B cell (primary cell): ENCODE data around the gene RAB27A. TPM values are rescaled to one million over a fixed set of nuclear protein-coding genes. Genes with fewer than 3 reads are reported as not detected.

Source experiments
- ATAC-seq: fragments of 200-7000 bp; cut with Tn5 transposase; one replicate; pipeline ENCODE4 v1.10.0; 2021; ENCODE audit warnings: low read depth, mild to moderate bottlenecking, moderate number of reproducible peaks, moderate library complexity
- CTCF ChIA-PET: fragments of 350-600 bp; sonication (Branson Sonifier 250); formaldehyde crosslinking; loops from one replicate; lab custom pipeline; 2021; ENCODE audit warnings: antibody characterized with exemption, inconsistent platforms; lab: Charles Lee
- POLR2A ChIA-PET: fragments of 350-600 bp; sonication (Branson Sonifier 250); formaldehyde crosslinking; loops from one replicate; lab custom pipeline; 2021; ENCODE audit warnings: antibody characterized with exemption; lab: Charles Lee
- DNase-seq: peaks from one replicate; pipeline ENCODE4 v3.0.0; 2013
- H2AFZ ChIP-seq: 2 replicates; pipeline ENCODE4 v1.6.1; 2012; ENCODE audit warnings: mild to moderate bottlenecking, low read depth, low read length; ENCODE audit not compliant: insufficient read depth, poor library complexity, severe bottlenecking
- H3K27ac ChIP-seq, 2 donors: 1 replicate in 1 of 2; 2 replicates in 1 of 2; pipeline ENCODE4 v1.5.1; 2012 to 2013; ENCODE audit warnings: low read length in 2 of 2, mild to moderate bottlenecking in 2 of 2, moderate library complexity in 1 of 2
- H3K27me3 ChIP-seq, 4 experiments: fragments of 200-600 bp in 1 of 4; sonication (generic) in 1 of 4; replicated peaks in 1 of 4; 1 replicate in 2 of 4; 2 replicates in 2 of 4; pipeline versions ENCODE4 v1.6.1 to v1.7.0; 2013 to 2016; ENCODE audit warnings: low read length in 3 of 4, mild to moderate bottlenecking in 2 of 4, mixed read lengths in 1 of 4, moderate library complexity in 1 of 4; ENCODE audit not compliant: insufficient read depth in 4 of 4, control insufficient read depth in 3 of 4; ENCODE audit errors: control extremely low read depth in 1 of 4
- H3K36me3 ChIP-seq, 2 experiments: replicated peaks in 1 of 2; 1 replicate in 1 of 2; 2 replicates in 1 of 2; pipeline versions ENCODE4 v1.6.1 to v1.7.1; 2013; ENCODE audit warnings: low read length in 1 of 2; ENCODE audit not compliant: insufficient read depth in 2 of 2, control insufficient read depth in 1 of 2; ENCODE audit errors: control extremely low read depth in 1 of 2, extremely low read depth in 1 of 2
- H3K4me1 ChIP-seq, 2 donors: fragments of 200-600 bp in 1 of 2; sonication (generic) in 1 of 2; 1 replicate in 1 of 2; 2 replicates in 1 of 2; pipeline versions ENCODE4 v1.5.1 to v1.6.1; 2013 to 2017; ENCODE audit warnings: low read length in 2 of 2; ENCODE audit not compliant: control insufficient read depth in 2 of 2, insufficient read depth in 2 of 2
- H3K4me2 ChIP-seq: replicated peaks from 2 replicates; pipeline ENCODE3; 2012; ENCODE audit warnings: mild to moderate bottlenecking, low read depth, low read length; ENCODE audit not compliant: poor library complexity, severe bottlenecking
- H3K4me3 ChIP-seq, 5 experiments: fragments of 200-600 bp in 1 of 5; sonication (generic) in 1 of 5; 1 replicate in 3 of 5; 2 replicates in 2 of 5; pipeline versions ENCODE4 v1.5.1 to v1.7.0; 2011 to 2016; ENCODE audit warnings: low read length in 4 of 5, mild to moderate bottlenecking in 4 of 5, low read depth in 2 of 5, control low read depth in 1 of 5, moderate library complexity in 1 of 5; ENCODE audit not compliant: insufficient read depth in 1 of 5; ENCODE audit errors: control extremely low read depth in 1 of 5, extremely low read depth in 1 of 5
- H3K79me2 ChIP-seq: fragments of 200-600 bp; sonication (generic); one replicate; pipeline ENCODE4 v1.6.0; 2016; ENCODE audit warnings: low read length; ENCODE audit not compliant: control insufficient read depth, insufficient read depth
- H3K9ac ChIP-seq: fragments of 200-600 bp; sonication (generic); 2 replicates; pipeline ENCODE4 v1.6.1; 2017; ENCODE audit warnings: mild to moderate bottlenecking, low read length, moderate library complexity
- H3K9me3 ChIP-seq, 3 donors: one replicate each; pipeline versions ENCODE4 v1.6.1 to v1.7.1; 2013; ENCODE audit warnings: low read length in 2 of 3; ENCODE audit not compliant: control insufficient read depth in 2 of 3, insufficient read depth in 1 of 3; ENCODE audit errors: control extremely low read depth in 1 of 3
- H4K20me1 ChIP-seq: 2 replicates; pipeline ENCODE4 v1.6.0; 2012; ENCODE audit warnings: mild to moderate bottlenecking, low read length; ENCODE audit not compliant: insufficient read depth, control insufficient read depth, poor library complexity, severe bottlenecking
- H3K27ac Mint-ChIP-seq: one replicate; pipeline ENCODE4 v1.8.0; 2021; ENCODE audit warnings: mixed read lengths
- H3K27me3 Mint-ChIP-seq: one replicate; pipeline ENCODE4 v1.8.0; 2021; ENCODE audit warnings: mixed read lengths
- H3K4me1 Mint-ChIP-seq: one replicate; pipeline ENCODE4 v1.8.0; 2021; ENCODE audit warnings: mixed read lengths
- H3K4me3 Mint-ChIP-seq: one replicate; pipeline ENCODE4 v1.8.0; 2021; ENCODE audit warnings: mixed read lengths
- H3K9me3 Mint-ChIP-seq: one replicate; pipeline ENCODE4 v1.8.0; 2022; ENCODE audit warnings: mixed read lengths; ENCODE audit not compliant: insufficient read depth
- EZH2 ChIP-seq: IDR thresholded peaks from 2 replicates; pipeline ENCODE4 v1.6.1; 2012; ENCODE audit warnings: borderline replicate concordance, low read depth, mild to moderate bottlenecking, moderate library complexity, low read length; ENCODE audit not compliant: insufficient read depth, poor library complexity, severe bottlenecking
- WGBS: methylation state at CpG from one replicate; pipeline ENCODE4 v1.1.5; 2013; ENCODE audit warnings: missing lambda C conversion rate; ENCODE audit not compliant: insufficient coverage; 5-methylcytosine and 5-hydroxymethylcytosine counted together
- intact Hi-C: fragments of 100-400 bp; cut with micrococcal nuclease; formaldehyde crosslinking; loops from one replicate; pipeline ENCODE4 v1.10.0; 2022
- polyA plus RNA-seq: library from polyadenylated mRNA; depleted of rRNA; stranded (reverse); fragments of >200 nt; gene quantifications from 2 replicates; pipeline ENCODE4 v1.2.3, GENCODE V29; 2012
- total RNA-seq, 2 donors: library from RNA; stranded (reverse); fragments of 120-200 nt in 1 of 2; gene quantifications; 1 replicate in 1 of 2; 2 replicates in 1 of 2; pipeline versions ENCODE4 v1.2.3 to v1.2.4, GENCODE V29; 2013 to 2022
- TF ChIP-seq, protein P1 (sequence below): fragments of 200-600 bp; IDR thresholded peaks from one replicate; pipeline ENCODE4 v1.8.0; 2022; ENCODE audit warnings: antibody characterized with exemption, mild to moderate bottlenecking

Gene RAB27A
- total and polyA plus RNA-seq, 2 donors (not counting 1 experiment from before 2014, with no cell fraction given): 7.2 to 19.0 TPM

DNA sequence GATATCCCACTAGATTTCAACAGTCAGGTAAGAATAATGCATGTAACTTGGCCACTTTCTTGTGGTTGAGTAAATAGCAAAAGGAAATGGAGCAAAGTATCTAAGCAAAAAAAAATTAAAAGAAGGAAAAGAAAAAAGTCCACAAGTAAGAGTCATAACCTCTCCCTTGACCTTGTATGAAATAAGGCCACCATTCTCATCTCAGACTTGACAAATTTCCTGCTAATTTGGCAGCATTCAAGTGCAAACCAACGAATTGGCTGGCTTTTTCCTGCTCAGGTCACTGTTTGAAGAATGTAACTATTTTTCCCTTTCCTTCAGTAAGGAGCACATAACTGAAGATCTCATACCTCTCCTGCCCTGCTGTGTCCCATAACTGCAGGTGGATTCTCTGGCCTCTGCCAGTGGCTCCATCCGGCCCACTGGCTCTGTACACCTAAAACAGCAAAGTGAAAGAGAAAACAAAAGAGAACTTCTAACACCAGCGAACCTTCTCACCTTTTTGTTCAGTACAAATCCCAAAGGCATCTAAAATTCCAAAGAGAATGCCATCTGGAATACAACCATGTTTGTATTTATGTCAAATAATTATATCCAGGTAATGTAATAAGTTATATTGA is 59.5 kb downstream of the RAB27A start:
- TF ChIP-seq EZH2: no peak
- TF ChIP-seq, protein P1, sequence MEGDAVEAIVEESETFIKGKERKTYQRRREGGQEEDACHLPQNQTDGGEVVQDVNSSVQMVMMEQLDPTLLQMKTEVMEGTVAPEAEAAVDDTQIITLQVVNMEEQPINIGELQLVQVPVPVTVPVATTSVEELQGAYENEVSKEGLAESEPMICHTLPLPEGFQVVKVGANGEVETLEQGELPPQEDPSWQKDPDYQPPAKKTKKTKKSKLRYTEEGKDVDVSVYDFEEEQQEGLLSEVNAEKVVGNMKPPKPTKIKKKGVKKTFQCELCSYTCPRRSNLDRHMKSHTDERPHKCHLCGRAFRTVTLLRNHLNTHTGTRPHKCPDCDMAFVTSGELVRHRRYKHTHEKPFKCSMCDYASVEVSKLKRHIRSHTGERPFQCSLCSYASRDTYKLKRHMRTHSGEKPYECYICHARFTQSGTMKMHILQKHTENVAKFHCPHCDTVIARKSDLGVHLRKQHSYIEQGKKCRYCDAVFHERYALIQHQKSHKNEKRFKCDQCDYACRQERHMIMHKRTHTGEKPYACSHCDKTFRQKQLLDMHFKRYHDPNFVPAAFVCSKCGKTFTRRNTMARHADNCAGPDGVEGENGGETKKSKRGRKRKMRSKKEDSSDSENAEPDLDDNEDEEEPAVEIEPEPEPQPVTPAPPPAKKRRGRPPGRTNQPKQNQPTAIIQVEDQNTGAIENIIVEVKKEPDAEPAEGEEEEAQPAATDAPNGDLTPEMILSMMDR: no peak
- no peak overlapping the region for H3K4me3 Mint-ChIP-seq
- Histone ChIP-seq H3K27me3 (no peaks in the 10 kb centered on the region), H3K9me3 (no peaks in the 10 kb centered on the region), H3K4me2 (no peak overlapping the region), H3K36me3 (peaks cover 0 to 4% of the 10 kb centered on the region in 2 experiments), H3K4me1 (peaks cover 3% of the 10 kb centered on the region in 2 donors), H3K4me3 (no peak overlapping the region), H2AFZ (no peak overlapping the region), H4K20me1 (no peaks in the 10 kb centered on the region), H3K79me2 (no peaks in the 10 kb centered on the region), H3K9ac (no peak overlapping the region), H3K27ac (no peak overlapping the region)
- no peaks in the 10 kb centered on the region for H3K9me3 Mint-ChIP-seq
- ATAC-seq: no peak
- no peaks in the 10 kb centered on the region for H3K27me3 Mint-ChIP-seq
- peaks cover 4% of the 10 kb centered on the region for H3K4me1 Mint-ChIP-seq
- no peak overlapping the region for H3K27ac Mint-ChIP-seq
- ChIA-PET CTCF (interaction anchor here (2.1 kb wide), 1 partner anchor 28 kb away, joined by 6 read pairs; no protein-coding TSS in a partner anchor), POLR2A (no interaction called here)
- intact Hi-C loops: no loop called here
- no peak for DNase-seq
- WGBS: 76% methylated on average over 2 of the region's 3 CpGs

DNA sequence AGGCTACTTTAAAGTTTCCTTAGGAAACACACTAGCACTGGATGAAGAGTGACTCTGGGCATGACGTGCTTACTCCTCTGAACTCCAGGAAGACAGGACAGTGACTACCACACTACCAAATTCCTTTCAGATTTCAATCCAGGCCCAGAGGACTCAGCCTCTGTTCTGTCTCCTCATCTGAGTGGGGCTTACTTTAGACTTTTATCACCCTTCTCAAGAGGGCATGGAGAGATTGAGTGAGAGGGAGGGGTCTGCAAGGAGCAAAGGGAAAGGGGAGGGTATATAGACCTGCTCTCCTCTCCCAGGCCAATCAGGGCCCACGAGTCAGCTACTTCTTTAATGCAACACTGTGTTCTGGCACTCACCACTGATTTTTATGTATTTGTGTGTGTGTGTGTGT is 63.5 kb downstream of the RAB27A start:
- no peaks in the 10 kb centered on the region for H3K36me3 ChIP-seq
- H3K9ac ChIP-seq: no peak overlapping the region
- no peaks in the 10 kb centered on the region for H3K9me3 ChIP-seq
- no peaks in the 10 kb centered on the region for H4K20me1 ChIP-seq
- Mint-ChIP-seq H3K9me3 (no peaks in the 10 kb centered on the region), H3K4me1 (peaks cover 40% of the 10 kb centered on the region), H3K27me3 (no peaks in the 10 kb centered on the region), H3K4me3 (no peak overlapping the region), H3K27ac (no peak overlapping the region)
- 100% methylated on average over 1 of the region's 2 CpGs for WGBS
- DNase-seq (no peak), ATAC-seq (no peak)
- TF ChIP-seq, protein P1: no peak
- no peak for TF ChIP-seq EZH2
- H3K4me3 ChIP-seq: no peak overlapping the region
- POLR2A ChIA-PET: no interaction called here
- intact Hi-C loops: no loop called here
- CTCF ChIA-PET: interaction anchor here (0.5 kb wide), 1 partner anchor 23 kb away, joined by 5 read pairs; no protein-coding TSS in a partner anchor
- peaks cover 42 to 43% of the 10 kb centered on the region in 2 donors for H3K4me1 ChIP-seq
- H3K4me2 ChIP-seq: no peak overlapping the region
- no peaks in the 10 kb centered on the region for H3K27me3 ChIP-seq
- H2AFZ ChIP-seq: no peak overlapping the region
- H3K27ac ChIP-seq: no peak overlapping the region
- H3K79me2 ChIP-seq: peaks cover 3% of the 10 kb centered on the region
